CD4-positive, CD25-positive, alpha-beta regulatory T cell (primary cell): ENCODE data around the gene SLC25A42. TPM values are rescaled to one million over a fixed set of nuclear protein-coding genes. Genes with fewer than 3 reads are reported as not detected.

Experiments
- ATAC-seq, 2 donors: fragments of 150-1000 bp; cut with Tn5 transposase; one replicate each; pipeline ENCODE4 v1.10.0; 2021; ENCODE audit warnings: low read depth in 2 of 2, moderate number of reproducible peaks in 2 of 2, moderate library complexity in 1 of 2
- DNase-seq, 3 donors: peaks; one replicate each; pipeline versions ENCODE4 v3.0.0 to v3.0.0-alpha.2; 2012 to 2022; ENCODE audit warnings: mixed read lengths in 1 of 3
- H3K27ac ChIP-seq: one replicate; pipeline ENCODE4 v1.7.0; 2013; ENCODE audit warnings: mild to moderate bottlenecking, low read length; ENCODE audit not compliant: insufficient read depth, poor library complexity, severe bottlenecking
- H3K27me3 ChIP-seq: one replicate; pipeline ENCODE4 v1.7.0; 2013; ENCODE audit warnings: low read length; ENCODE audit not compliant: control insufficient read depth, insufficient read depth
- H3K36me3 ChIP-seq: one replicate; pipeline ENCODE4 v1.7.0; 2013; ENCODE audit warnings: mild to moderate bottlenecking, low read length, moderate library complexity; ENCODE audit not compliant: control insufficient read depth, insufficient read depth
- H3K4me1 ChIP-seq: 2 replicates; pipeline ENCODE4 v1.7.0; 2013; ENCODE audit warnings: mild to moderate bottlenecking, low read length; ENCODE audit not compliant: insufficient read depth, control insufficient read depth, poor library complexity, severe bottlenecking
- H3K4me3 ChIP-seq: one replicate; pipeline ENCODE4 v1.7.0; 2013; ENCODE audit warnings: low read depth, mild to moderate bottlenecking, low read length, moderate library complexity
- H3K9me3 ChIP-seq, 2 experiments: 1 replicate in 1 of 2; 2 replicates in 1 of 2; pipeline ENCODE4 v1.7.0; 2013; ENCODE audit warnings: low read length in 2 of 2, mild to moderate bottlenecking in 1 of 2, moderate library complexity in 1 of 2; ENCODE audit not compliant: control insufficient read depth in 2 of 2
- H3K27ac Mint-ChIP-seq, 3 donors: one replicate each; pipeline ENCODE4 v1.8.0; 2020 to 2022; ENCODE audit warnings: mild to moderate bottlenecking in 3 of 3, mixed read lengths in 3 of 3, moderate library complexity in 2 of 3
- H3K27me3 Mint-ChIP-seq: one replicate; pipeline ENCODE4 v1.8.0; 2022; ENCODE audit warnings: mild to moderate bottlenecking, mixed read lengths
- H3K36me3 Mint-ChIP-seq: one replicate; pipeline ENCODE4 v1.8.0; 2020; ENCODE audit warnings: mixed read lengths
- H3K4me1 Mint-ChIP-seq, 4 donors: one replicate each; pipeline ENCODE4 v1.8.0; 2020 to 2022; ENCODE audit warnings: mixed read lengths in 4 of 4, mild to moderate bottlenecking in 1 of 4
- H3K4me3 Mint-ChIP-seq, 4 donors: one replicate each; pipeline ENCODE4 v1.8.0; 2020 to 2022; ENCODE audit warnings: mild to moderate bottlenecking in 4 of 4, mixed read lengths in 4 of 4, moderate library complexity in 3 of 4
- H3K9me3 Mint-ChIP-seq, 7 donors: one replicate each; pipeline ENCODE4 v1.8.0; 2020 to 2022; ENCODE audit warnings: mixed read lengths in 7 of 7, mild to moderate bottlenecking in 3 of 7, moderate library complexity in 2 of 7
- polyA plus RNA-seq, 4 donors: library from polyadenylated mRNA; unstranded; fragments of 300-500 nt; fragmentation: Illumina TruSeq; gene quantifications; one replicate each; pipeline ENCODE4 v1.2.3, GENCODE V29; 2021
- total RNA-seq: library from RNA; stranded (reverse); gene quantifications from one replicate; pipeline ENCODE4 v1.2.3, GENCODE V29; 2022

Gene SLC25A42
- total and polyA plus RNA-seq, 5 donors from 2014 or later: 10.4 to 32.2 (median 19.0) TPM

DNA sequence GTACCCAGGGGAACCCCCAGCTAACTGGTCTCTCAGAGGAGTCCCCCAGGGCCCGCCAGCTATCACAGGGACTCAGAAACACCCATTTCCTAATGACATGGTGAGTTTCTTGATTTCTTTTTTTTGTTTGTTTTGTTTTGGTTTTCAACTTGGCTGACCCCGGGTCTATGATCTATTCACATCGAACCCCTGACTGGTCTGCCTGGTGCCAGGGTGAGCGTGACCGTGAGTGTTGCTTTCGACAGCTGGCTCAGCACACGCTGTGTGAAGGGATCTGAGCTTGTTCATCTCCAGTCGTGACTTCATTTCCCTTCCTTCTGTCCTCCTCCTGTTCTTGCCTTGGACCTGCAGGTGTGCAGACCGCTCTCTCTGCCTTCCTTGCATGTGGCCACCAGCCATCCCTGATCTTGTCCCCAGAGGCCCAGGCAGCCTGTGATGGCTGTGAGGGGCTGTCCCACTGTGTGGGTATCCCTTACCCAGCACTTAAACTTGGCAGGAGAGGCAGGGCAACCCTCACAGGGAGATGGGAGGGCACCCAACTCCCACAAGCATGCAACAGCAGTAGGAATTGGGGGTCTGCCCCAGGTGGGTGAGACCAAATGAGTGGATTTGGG, 48.3 kb downstream of the SLC25A42 start:
- no peak overlapping the region for H3K4me3 Mint-ChIP-seq
- ATAC-seq: no peak

GRCh38 chr19:19113040-19113626, 49.3 kb downstream of the SLC25A42 start:
- Histone ChIP-seq H3K4me1 (peaks cover 6% of the 10 kb centered on the region), H3K27me3 (no peaks in the 10 kb centered on the region), H3K36me3 (no peaks in the 10 kb centered on the region), H3K27ac (no peak overlapping the region), H3K4me3 (no peak overlapping the region), H3K9me3 (no peaks in the 10 kb centered on the region)
- peak overlapping the region in 1 of 3 donors; percentile 71 for H3K27ac Mint-ChIP-seq
- no peaks in the 10 kb centered on the region for H3K27me3 Mint-ChIP-seq
- ATAC-seq (no peak), DNase-seq (no peak)
- H3K4me1 Mint-ChIP-seq: peaks cover 0 to 7% (median 1%) of the 10 kb centered on the region in 4 donors
- H3K4me3 Mint-ChIP-seq: no peak overlapping the region
- H3K9me3 Mint-ChIP-seq: peaks cover 0 to 2% (median 0%) of the 10 kb centered on the region in 7 donors
- peaks cover 4% of the 10 kb centered on the region for H3K36me3 Mint-ChIP-seq

More for the DNA sequence above, 48.3 kb downstream of the SLC25A42 start:
- H3K27me3 Mint-ChIP-seq: no peaks in the 10 kb centered on the region
- H3K4me1 ChIP-seq: peaks cover 6% of the 10 kb centered on the region
- peaks cover 0 to 2% (median 0%) of the 10 kb centered on the region in 7 donors for H3K9me3 Mint-ChIP-seq
- H3K36me3 Mint-ChIP-seq: peaks cover 1% of the 10 kb centered on the region
- no peaks in the 10 kb centered on the region for H3K27me3 ChIP-seq
- DNase-seq: no peak
- no peak overlapping the region for H3K4me3 ChIP-seq
- H3K9me3 ChIP-seq: no peaks in the 10 kb centered on the region
- no peak overlapping the region for H3K27ac ChIP-seq
- no peak overlapping the region for H3K27ac Mint-ChIP-seq
- peaks cover 0 to 7% (median 1%) of the 10 kb centered on the region in 4 donors for H3K4me1 Mint-ChIP-seq
- peaks cover 10% of the 10 kb centered on the region for H3K36me3 ChIP-seq

- Histone ChIP-seq H3K4me3 (no peak overlapping the region), H3K36me3 (peaks cover 2% of the 10 kb centered on the region), H3K9me3 (no peaks in the 10 kb centered on the region), H3K27ac (no peak overlapping the region), H3K27me3 (no peaks in the 10 kb centered on the region), H3K4me1 (no peaks in the 10 kb centered on the region)
- ATAC-seq (peak in 1 of 2 donors; percentile 44), DNase-seq (peak in 2 of 3 donors; percentile 37 to 42)
- Mint-ChIP-seq H3K36me3 (peaks cover 4% of the 10 kb centered on the region), H3K27me3 (no peaks in the 10 kb centered on the region), H3K4me3 (no peak overlapping the region), H3K9me3 (peaks cover 0 to 4% (median 0%) of the 10 kb centered on the region in 7 donors), H3K4me1 (peaks cover 0 to 4% (median 0%) of the 10 kb centered on the region in 4 donors), H3K27ac (no peak overlapping the region)
Observed at GRCh38 chr19:19115954-19116353, 52.2 kb downstream of the SLC25A42 start.

GRCh38 chr19:19119325-19120237, 55.8 kb downstream of the SLC25A42 start:
- H3K4me3 Mint-ChIP-seq: no peak overlapping the region
- Histone ChIP-seq H3K4me3 (no peak overlapping the region), H3K27me3 (no peaks in the 10 kb centered on the region), H3K27ac (no peak overlapping the region), H3K36me3 (peaks cover 7% of the 10 kb centered on the region), H3K4me1 (no peaks in the 10 kb centered on the region), H3K9me3 (no peaks in the 10 kb centered on the region)
- H3K36me3 Mint-ChIP-seq: peaks cover 19% of the 10 kb centered on the region
- H3K27ac Mint-ChIP-seq: no peak overlapping the region
- DNase-seq (no peak), ATAC-seq (no peak)
- peaks cover 0 to 9% (median 3%) of the 10 kb centered on the region in 7 donors for H3K9me3 Mint-ChIP-seq
- no peaks in the 10 kb centered on the region for H3K27me3 Mint-ChIP-seq
- peaks cover 0 to 4% (median 0%) of the 10 kb centered on the region in 4 donors for H3K4me1 Mint-ChIP-seq

DNA sequence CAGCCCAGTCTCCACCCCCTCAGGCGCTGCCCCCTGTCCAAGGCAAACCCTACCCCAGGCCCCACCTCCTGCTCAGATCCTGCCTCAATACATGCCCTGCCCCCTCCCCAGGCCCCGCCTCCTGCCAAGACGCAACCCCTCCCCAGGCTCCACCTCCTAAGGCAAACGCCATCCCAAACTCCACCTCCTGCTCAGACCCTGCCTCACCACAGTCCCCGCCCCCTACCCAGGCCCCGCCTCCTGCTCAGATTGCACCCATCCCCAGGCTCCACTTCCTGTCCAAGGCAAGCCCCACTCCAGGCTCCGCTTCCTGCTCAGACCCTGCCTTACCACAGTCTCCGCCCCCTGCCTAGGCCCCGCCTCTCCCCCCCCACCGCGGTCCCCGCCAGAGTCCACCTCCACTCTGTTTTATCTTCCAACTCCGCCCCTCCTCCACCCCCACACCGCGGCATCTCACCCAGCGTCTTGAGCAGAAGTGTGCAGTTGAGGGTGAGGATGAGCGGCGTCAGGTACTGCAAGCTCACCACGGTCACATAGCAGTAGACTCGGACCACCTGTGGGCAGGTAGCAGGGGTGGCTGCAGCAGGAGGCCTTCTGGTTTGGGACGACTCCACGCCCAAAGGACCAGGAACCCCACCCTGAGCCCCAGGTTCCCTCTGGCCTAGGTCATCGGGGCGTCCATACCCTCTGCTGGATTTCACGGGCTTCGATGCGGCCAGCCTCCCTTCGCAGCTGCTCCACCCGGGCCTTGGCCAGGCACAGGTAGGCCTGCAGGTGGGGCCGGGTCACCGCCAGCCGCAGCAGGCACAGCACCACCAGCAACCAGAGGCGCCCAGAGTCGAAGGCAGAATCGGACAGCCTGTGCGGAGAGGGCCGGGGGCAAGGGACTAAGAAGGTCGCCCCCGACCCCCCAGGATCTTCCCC, 56.8 kb downstream of the SLC25A42 start:
- Histone ChIP-seq H3K4me1 (no peaks in the 10 kb centered on the region), H3K9me3 (no peaks in the 10 kb centered on the region), H3K27ac (no peak overlapping the region), H3K36me3 (peaks cover 7% of the 10 kb centered on the region), H3K27me3 (no peaks in the 10 kb centered on the region), H3K4me3 (no peak overlapping the region)
- peaks cover 0 to 4% (median 0%) of the 10 kb centered on the region in 4 donors for H3K4me1 Mint-ChIP-seq
- no peak overlapping the region for H3K4me3 Mint-ChIP-seq
- DNase-seq: peak in 1 of 3 donors; percentile 38
- peaks cover 0 to 9% (median 3%) of the 10 kb centered on the region in 7 donors for H3K9me3 Mint-ChIP-seq
- peaks cover 19% of the 10 kb centered on the region for H3K36me3 Mint-ChIP-seq
- H3K27me3 Mint-ChIP-seq: no peaks in the 10 kb centered on the region
- ATAC-seq: no peak
- H3K27ac Mint-ChIP-seq: no peak overlapping the region

- ATAC-seq: no peak
- Histone ChIP-seq H3K36me3 (peaks cover 7% of the 10 kb centered on the region), H3K4me3 (no peak overlapping the region), H3K4me1 (no peaks in the 10 kb centered on the region), H3K27me3 (no peaks in the 10 kb centered on the region), H3K9me3 (no peaks in the 10 kb centered on the region), H3K27ac (no peak overlapping the region)
- H3K4me3 Mint-ChIP-seq: no peak overlapping the region
- H3K9me3 Mint-ChIP-seq: peaks cover 0 to 9% (median 3%) of the 10 kb centered on the region in 7 donors
- H3K4me1 Mint-ChIP-seq: peaks cover 0 to 4% (median 0%) of the 10 kb centered on the region in 4 donors
- H3K27ac Mint-ChIP-seq: no peak overlapping the region
- no peak for DNase-seq
- H3K27me3 Mint-ChIP-seq: no peaks in the 10 kb centered on the region
- H3K36me3 Mint-ChIP-seq: peaks cover 19% of the 10 kb centered on the region
Observed at GRCh38 chr19:19121371-19121770, 57.6 kb downstream of the SLC25A42 start.

DNA sequence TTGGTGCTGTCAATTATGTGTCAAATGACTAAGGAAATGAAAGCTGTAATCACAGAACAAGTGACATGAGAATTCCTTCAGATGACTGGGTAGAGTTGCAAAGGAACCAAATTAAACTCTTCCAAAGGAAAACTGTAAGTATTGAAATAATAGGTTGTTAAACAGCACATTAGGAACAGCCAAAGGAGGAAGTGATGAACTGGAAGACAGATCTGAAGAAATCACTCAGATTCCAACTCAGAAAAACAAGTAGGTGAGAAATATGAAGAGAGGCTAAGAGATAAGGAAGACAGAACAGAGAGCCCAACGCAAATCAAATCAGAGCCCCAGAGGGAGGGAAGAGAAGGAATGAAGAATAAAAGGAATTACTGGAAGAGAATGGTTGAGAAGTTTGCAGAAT, 59.1 kb downstream of the SLC25A42 start:
- Histone ChIP-seq H3K27me3 (no peaks in the 10 kb centered on the region), H3K4me1 (no peaks in the 10 kb centered on the region), H3K27ac (no peak overlapping the region), H3K36me3 (peaks cover 7% of the 10 kb centered on the region), H3K4me3 (no peak overlapping the region), H3K9me3 (no peaks in the 10 kb centered on the region)
- H3K4me3 Mint-ChIP-seq: no peak overlapping the region
- ATAC-seq (no peak), DNase-seq (no peak)
- peaks cover 0 to 4% (median under 1%) of the 10 kb centered on the region in 4 donors for H3K4me1 Mint-ChIP-seq
- H3K36me3 Mint-ChIP-seq: peaks cover 17% of the 10 kb centered on the region
- H3K27ac Mint-ChIP-seq: no peak overlapping the region
- H3K9me3 Mint-ChIP-seq: peaks cover 0 to 9% (median 3%) of the 10 kb centered on the region in 7 donors
- H3K27me3 Mint-ChIP-seq: no peaks in the 10 kb centered on the region
